Stomach smooth muscle (tissue), 2 donors: ENCODE data around the gene CHRDL1.
"Not testable (repeated sequence)": the region's sequence is repeated elsewhere in the genome, so short reads cannot be mapped to it uniquely, and the experiment has no call there.

Experiments
- H3K27ac ChIP-seq: one replicate; pipeline ENCODE4 v1.7.0; 2013; ENCODE audit warnings: mild to moderate bottlenecking, low read length, inconsistent platforms
- H3K27me3 ChIP-seq, 2 donors: one replicate each; pipeline ENCODE4 v1.7.0; 2013; ENCODE audit warnings: low read length in 2 of 2; ENCODE audit not compliant: insufficient read depth in 2 of 2, control insufficient read depth in 1 of 2
- H3K36me3 ChIP-seq, 2 donors: one replicate each; pipeline ENCODE4 v1.7.0; 2013; ENCODE audit warnings: low read length in 2 of 2; ENCODE audit not compliant: control insufficient read depth in 2 of 2, insufficient read depth in 2 of 2
- H3K4me1 ChIP-seq: one replicate; pipeline ENCODE4 v1.7.0; 2013; ENCODE audit warnings: low read length; ENCODE audit not compliant: control insufficient read depth, insufficient read depth
- H3K4me3 ChIP-seq, 2 donors: one replicate each; pipeline ENCODE4 v1.7.0; 2013; ENCODE audit warnings: low read length in 2 of 2
- H3K9ac ChIP-seq, 2 donors: one replicate each; pipeline ENCODE4 v1.7.0; 2013; ENCODE audit warnings: low read length in 2 of 2, mild to moderate bottlenecking in 1 of 2
- H3K9me3 ChIP-seq, 2 donors: one replicate each; pipeline ENCODE4 v1.7.0; 2013; ENCODE audit warnings: low read length in 2 of 2; ENCODE audit not compliant: control insufficient read depth in 2 of 2
- donor health status: healthy.
- donor health status: Pancreatic carcinoma.

CHRDL1 gene

DNA sequence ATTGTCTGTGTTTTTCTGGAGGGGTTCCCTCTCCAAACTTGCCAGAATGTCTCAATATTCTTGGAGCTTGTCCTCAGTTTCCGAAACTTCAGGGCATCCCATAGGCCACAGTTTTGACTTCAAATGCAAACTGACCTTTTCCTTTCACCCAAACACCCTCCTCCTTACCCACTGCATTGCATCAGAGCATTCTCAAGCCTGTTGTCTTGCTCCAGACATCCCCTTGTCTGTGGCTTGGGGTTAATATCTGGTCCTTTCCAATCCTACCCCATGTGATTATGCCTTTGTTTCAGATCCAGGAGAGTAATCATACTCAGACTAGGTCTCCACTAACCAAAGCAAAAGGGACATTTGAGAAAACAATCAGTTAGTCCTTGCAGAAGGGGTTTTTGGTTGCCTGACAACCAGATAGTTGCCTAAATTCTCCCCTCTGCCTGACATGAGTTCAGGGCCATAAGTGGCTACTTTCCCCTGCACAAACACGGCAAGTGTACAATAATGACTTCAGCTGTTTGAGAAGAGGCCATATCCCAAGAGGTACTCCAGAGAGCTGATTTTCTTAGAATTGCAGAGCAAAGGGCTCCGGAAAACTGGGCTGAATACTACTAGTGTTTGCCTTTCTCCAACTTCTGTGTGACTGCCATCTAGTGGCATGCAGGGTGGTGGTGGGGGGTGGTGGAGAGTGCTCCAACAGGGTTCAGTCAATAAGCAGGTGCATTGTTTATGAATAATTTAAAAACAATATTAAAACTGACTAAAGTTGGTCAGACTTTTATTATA lies 130.2 kb downstream of the CHRDL1 start:
- no peaks in the 10 kb centered on the region for H3K36me3 ChIP-seq
- H3K27ac ChIP-seq, result no peak overlapping the region
- H3K4me3 ChIP-seq, result no peak overlapping the region
- H3K9ac ChIP-seq, result no peak overlapping the region
- H3K4me1 ChIP-seq, result no peaks in the 10 kb centered on the region
- peaks cover 0 to 11% of the 10 kb centered on the region in 2 donors for H3K27me3 ChIP-seq
- no peaks in the 10 kb centered on the region for H3K9me3 ChIP-seq

DNA sequence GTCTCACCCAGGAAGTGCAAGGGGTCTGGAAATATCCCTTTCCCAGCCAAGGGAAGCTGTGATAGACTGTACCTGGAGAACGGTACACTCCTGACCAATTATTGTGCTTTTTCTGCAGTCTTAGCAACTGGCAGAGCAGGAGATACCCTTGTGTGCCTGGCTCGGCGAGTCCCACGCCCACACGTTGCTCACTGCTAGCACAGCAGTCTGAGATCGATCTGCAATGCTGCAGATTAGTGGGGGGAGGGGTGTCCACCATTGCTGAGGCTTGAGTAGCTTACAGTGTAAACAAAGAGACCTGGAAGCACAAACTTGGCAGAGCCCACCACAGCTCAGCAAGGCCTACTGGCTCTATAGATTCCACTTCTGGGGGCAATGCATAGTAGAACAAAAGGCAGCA lies 138.5 kb downstream of the CHRDL1 start:
- Histone ChIP-seq H3K4me3 (no peak overlapping the region), H3K36me3 (no peaks in the 10 kb centered on the region), H3K27ac (no peak overlapping the region), H3K4me1 (no peaks in the 10 kb centered on the region), H3K9ac (no peak overlapping the region), H3K27me3 (peaks cover 0 to 2% of the 10 kb centered on the region in 2 donors), H3K9me3 (peaks cover 0 to 3% of the 10 kb centered on the region in 2 donors)

DNA sequence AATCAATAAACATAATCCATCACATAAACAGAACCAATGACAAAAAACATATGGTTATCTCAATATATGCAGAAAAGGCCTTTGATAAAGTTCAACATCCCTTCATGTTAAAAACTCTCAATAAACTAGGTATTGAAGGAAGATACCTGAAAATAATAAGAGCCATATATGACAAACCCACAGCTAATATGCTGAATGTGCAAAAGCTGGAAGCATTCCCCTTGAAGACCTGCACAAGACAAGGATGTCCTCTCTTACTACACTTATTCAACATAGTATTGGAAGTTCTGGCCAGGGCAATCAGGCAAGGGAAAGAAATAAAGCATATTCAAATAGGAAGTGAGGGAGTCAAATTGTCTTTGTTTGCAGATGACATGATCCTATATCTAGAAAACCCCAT lies 141.3 kb downstream of the CHRDL1 start:
- not testable (repeated sequence) for H3K9ac ChIP-seq, H3K27ac ChIP-seq, H3K36me3 ChIP-seq, H3K27me3 ChIP-seq, H3K9me3 ChIP-seq, H3K4me1 ChIP-seq, H3K4me3 ChIP-seq

DNA sequence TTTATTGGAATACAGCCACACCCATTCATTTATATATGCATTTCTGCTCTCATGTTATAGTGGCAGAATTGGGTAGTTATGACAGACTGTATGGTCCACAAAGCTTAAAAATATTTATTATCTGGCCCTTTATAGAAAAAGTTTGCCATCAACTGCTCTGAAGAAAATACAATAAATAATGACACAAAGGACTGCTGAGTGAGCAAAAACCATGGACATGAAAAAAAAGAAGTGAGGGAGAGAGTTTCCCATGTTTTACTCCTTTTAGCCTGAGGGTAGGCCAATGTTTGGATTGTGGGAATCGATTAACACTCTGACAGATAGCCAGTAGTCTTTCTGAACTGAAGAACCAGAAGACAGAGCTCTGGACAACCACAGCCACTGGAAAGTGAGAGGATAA lies 149.2 kb downstream of the CHRDL1 start:
- H3K27me3 ChIP-seq, result no peaks in the 10 kb centered on the region
- no peak overlapping the region for H3K27ac ChIP-seq
- no peak overlapping the region for H3K9ac ChIP-seq
- H3K36me3 ChIP-seq, result no peaks in the 10 kb centered on the region
- H3K4me3 ChIP-seq, result no peak overlapping the region
- H3K9me3 ChIP-seq, result peaks cover 0 to 2% of the 10 kb centered on the region in 2 donors
- no peaks in the 10 kb centered on the region for H3K4me1 ChIP-seq
